WTC11 (cell line): ENCODE measurements around the gene RNASE11. TPM values are rescaled to one million over a fixed set of nuclear protein-coding genes. Genes with fewer than 3 reads are reported as not detected.
A peak's percentile ranks its signal among the peaks of the same experiment; 100 is the strongest.

Experiments used
- ATAC-seq: fragments of 200-7000 bp; cut with Tn5 transposase; 2 replicates; pipeline ENCODE4 v1.10.0; 2021; ENCODE audit warnings: mild to moderate bottlenecking, moderate library complexity
- CTCF ChIA-PET: fragments of 300-600 bp; sonication (Branson Sonifier 250); formaldehyde crosslinking; loops from one replicate; lab custom pipeline; 2021; ENCODE audit warnings: antibody characterized with exemption; lab: Charles Lee
- POLR2A ChIA-PET: fragments of 350-600 bp; sonication (Branson Sonifier 250); formaldehyde crosslinking; loops from one replicate; lab custom pipeline; 2021; ENCODE audit warnings: antibody characterized with exemption; lab: Charles Lee
- DNase-seq: peaks from one replicate; pipeline ENCODE4 v3.0.0; 2021; ENCODE audit warnings: low spot score
- H3K27ac Mint-ChIP-seq: 2 replicates; pipeline ENCODE4 v1.8.0; 2021; ENCODE audit warnings: mixed read lengths
- H3K27me3 Mint-ChIP-seq: 2 replicates; pipeline ENCODE4 v1.8.0; 2021; ENCODE audit warnings: low read depth, mild to moderate bottlenecking, moderate library complexity, mixed read lengths
- H3K36me3 Mint-ChIP-seq: 2 replicates; pipeline ENCODE4 v1.8.0; 2021; ENCODE audit warnings: mixed read lengths
- H3K4me1 Mint-ChIP-seq: 2 replicates; pipeline ENCODE4 v1.8.0; 2022; ENCODE audit warnings: mixed read lengths
- H3K4me3 Mint-ChIP-seq: 2 replicates; pipeline ENCODE4 v1.8.0; 2021; ENCODE audit warnings: mild to moderate bottlenecking, moderate library complexity, mixed read lengths
- H3K9me3 Mint-ChIP-seq: 2 replicates; pipeline ENCODE4 v1.8.0; 2021; ENCODE audit warnings: mixed read lengths
- FOXP1 ChIP-seq: sonication (generic); formaldehyde crosslinking; IDR thresholded peaks from 2 replicates; pipeline ENCODE4 v1.8.0; 2022; ENCODE audit warnings: missing genetic modification reagents, mild to moderate bottlenecking, moderate library complexity, borderline replicate concordance
- JAZF1 ChIP-seq: fragments of 250-450 bp; sonication (Bioruptor Pico); IDR thresholded peaks from 2 replicates; pipeline ENCODE4 v1.9.0; 2021; ENCODE audit warnings: moderate library complexity, mild to moderate bottlenecking, inconsistent platforms
- MXD4 ChIP-seq: fragments of 250-450 bp; sonication (Bioruptor Pico); IDR thresholded peaks from 2 replicates; pipeline ENCODE4 v1.8.0; 2021; ENCODE audit warnings: mild to moderate bottlenecking, moderate library complexity, borderline replicate concordance
- NFATC4 ChIP-seq: fragments of 250-450 bp; sonication (Bioruptor Pico); IDR thresholded peaks from 2 replicates; pipeline ENCODE4 v1.9.0; 2021; ENCODE audit warnings: mild to moderate bottlenecking
- OVOL2 ChIP-seq: fragments of 250-450 bp; sonication (Bioruptor Pico); IDR thresholded peaks from 2 replicates; pipeline ENCODE4 v1.9.0; 2021; ENCODE audit warnings: mild to moderate bottlenecking, borderline replicate concordance
- SOX15 ChIP-seq: fragments of 250-450 bp; sonication (Bioruptor Pico); IDR thresholded peaks from 2 replicates; pipeline ENCODE4 v1.9.0; 2021; ENCODE audit warnings: mild to moderate bottlenecking
- TCF7 ChIP-seq: sonication (generic); formaldehyde crosslinking; IDR thresholded peaks from 2 replicates; pipeline ENCODE4 v1.8.0; 2022; ENCODE audit warnings: mild to moderate bottlenecking, low read depth, missing genetic modification reagents, moderate library complexity
- TP53 ChIP-seq: sonication (generic); formaldehyde crosslinking; IDR thresholded peaks from 2 replicates; pipeline ENCODE4 v1.8.1; 2023; ENCODE audit warnings: mild to moderate bottlenecking, missing genetic modification reagents
- ZNF232 ChIP-seq: sonication (generic); formaldehyde crosslinking; IDR thresholded peaks from 2 replicates; pipeline ENCODE4 v1.8.0; 2022; ENCODE audit warnings: mild to moderate bottlenecking, missing genetic modification reagents
- ZNF263 ChIP-seq: sonication (generic); formaldehyde crosslinking; IDR thresholded peaks from 2 replicates; pipeline ENCODE4 v1.8.1; 2022; ENCODE audit warnings: low read depth, mild to moderate bottlenecking, moderate library complexity, missing genetic modification reagents
- ZNF317 ChIP-seq: sonication (generic); formaldehyde crosslinking; IDR thresholded peaks from 2 replicates; pipeline ENCODE4 v1.8.1; 2023; ENCODE audit warnings: low read depth, mild to moderate bottlenecking, moderate library complexity, missing genetic modification reagents, borderline replicate concordance
- ZNF396 ChIP-seq: fragments of 250-450 bp; sonication (Bioruptor Pico); IDR thresholded peaks from 2 replicates; pipeline ENCODE4 v1.8.0; 2021; ENCODE audit warnings: mild to moderate bottlenecking, moderate library complexity, borderline replicate concordance
- total RNA-seq: library from RNA; stranded (reverse); gene quantifications from 3 replicates; pipeline ENCODE4 v1.2.3, GENCODE V29; 2021
- TF ChIP-seq, protein P1 (sequence below): sonication (generic); formaldehyde crosslinking; IDR thresholded peaks from 2 replicates; pipeline ENCODE4 v1.8.0; 2022; ENCODE audit warnings: mild to moderate bottlenecking, missing genetic modification reagents
- TF ChIP-seq, protein P2 (sequence below): sonication (generic); formaldehyde crosslinking; IDR thresholded peaks from 2 replicates; pipeline ENCODE4 v1.8.1; 2023; ENCODE audit warnings: mild to moderate bottlenecking, missing genetic modification reagents, moderate library complexity
- TF ChIP-seq, protein P3 (sequence below): sonication (generic); formaldehyde crosslinking; IDR thresholded peaks from 2 replicates; pipeline ENCODE4 v1.8.0; 2023; ENCODE audit warnings: missing genetic modification reagents, mild to moderate bottlenecking, borderline replicate concordance
- TF ChIP-seq, protein P4 (sequence below): sonication (generic); formaldehyde crosslinking; conservative IDR thresholded peaks from 2 replicates; pipeline ENCODE4 v1.8.1; 2023; ENCODE audit warnings: mild to moderate bottlenecking, low read depth, missing genetic modification reagents, moderate library complexity
- TF ChIP-seq, protein P5 (sequence below): sonication (generic); formaldehyde crosslinking; IDR thresholded peaks from 2 replicates; pipeline ENCODE4 v1.8.1; 2022; ENCODE audit warnings: missing genetic modification reagents, borderline replicate concordance
- TF ChIP-seq, protein P6 (sequence below): sonication (generic); formaldehyde crosslinking; IDR thresholded peaks from 2 replicates; pipeline ENCODE4 v1.8.1; 2023; ENCODE audit warnings: mild to moderate bottlenecking, missing genetic modification reagents, moderate library complexity
- TF ChIP-seq, protein P7 (sequence below): sonication (generic); formaldehyde crosslinking; IDR thresholded peaks from 2 replicates; pipeline ENCODE4 v1.8.0; 2022; ENCODE audit warnings: mild to moderate bottlenecking, missing genetic modification reagents
- TF ChIP-seq, protein P8 (sequence below): sonication (generic); formaldehyde crosslinking; IDR thresholded peaks from 2 replicates; pipeline ENCODE4 v1.8.0; 2023; ENCODE audit warnings: missing genetic modification reagents

The RNASE11 gene
- total RNA-seq, 1 experiment from 2014 or later = not detected

DNA sequence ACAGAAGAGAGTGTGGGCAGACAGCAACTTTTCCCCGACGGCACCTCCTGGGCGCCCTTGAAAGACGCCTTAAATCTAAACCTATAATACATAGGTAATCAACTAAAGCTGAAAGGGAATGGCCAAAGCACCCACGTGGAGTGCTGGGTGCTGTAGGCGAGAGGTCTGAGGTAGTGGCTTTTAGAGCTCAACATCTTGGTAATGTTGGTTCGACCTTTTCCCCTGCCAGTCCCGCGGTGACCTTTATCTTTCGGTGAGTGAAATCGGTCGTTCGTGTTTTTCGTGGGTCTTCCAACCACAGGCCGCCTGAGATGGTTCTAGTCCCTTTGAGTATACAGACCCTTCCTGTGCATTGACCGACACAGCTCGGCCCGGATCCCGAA lies 44.6 kb upstream of the RNASE11 start:
- POLR2A ChIA-PET = interaction anchor here (1.0 kb wide), 1 partner anchor 289 kb away, joined by 4 read pairs; the partner anchor contains the start of gene PARP2
- H3K36me3 Mint-ChIP-seq = no peaks in the 10 kb centered on the region
- peak; percentile 1 for ATAC-seq
- CTCF ChIA-PET = interaction anchor here (0.9 to 3.1 kb wide), 10 partner anchors 10 to 339 kb away, joined by 3 to 30 read pairs (median 4); no protein-coding TSS in a partner anchor
- H3K27ac Mint-ChIP-seq = no peak overlapping the region
- H3K27me3 Mint-ChIP-seq = peaks cover 53% of the 10 kb centered on the region
- DNase-seq = no peak
- peaks cover 18% of the 10 kb centered on the region for H3K4me1 Mint-ChIP-seq
- TF ChIP-seq TP53 (CRISPR knock-in tag) (no peak), ZNF263 (no peak), OVOL2 (CRISPR knock-in tag) (no peak), SOX15 (CRISPR knock-in tag) (no peak), JAZF1 (CRISPR knock-in tag) (no peak), MXD4 (CRISPR knock-in tag) (no peak)
- TF ChIP-seq, protein P1, sequence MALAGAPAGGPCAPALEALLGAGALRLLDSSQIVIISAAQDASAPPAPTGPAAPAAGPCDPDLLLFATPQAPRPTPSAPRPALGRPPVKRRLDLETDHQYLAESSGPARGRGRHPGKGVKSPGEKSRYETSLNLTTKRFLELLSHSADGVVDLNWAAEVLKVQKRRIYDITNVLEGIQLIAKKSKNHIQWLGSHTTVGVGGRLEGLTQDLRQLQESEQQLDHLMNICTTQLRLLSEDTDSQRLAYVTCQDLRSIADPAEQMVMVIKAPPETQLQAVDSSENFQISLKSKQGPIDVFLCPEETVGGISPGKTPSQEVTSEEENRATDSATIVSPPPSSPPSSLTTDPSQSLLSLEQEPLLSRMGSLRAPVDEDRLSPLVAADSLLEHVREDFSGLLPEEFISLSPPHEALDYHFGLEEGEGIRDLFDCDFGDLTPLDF = no peak
- TF ChIP-seq, protein P2, sequence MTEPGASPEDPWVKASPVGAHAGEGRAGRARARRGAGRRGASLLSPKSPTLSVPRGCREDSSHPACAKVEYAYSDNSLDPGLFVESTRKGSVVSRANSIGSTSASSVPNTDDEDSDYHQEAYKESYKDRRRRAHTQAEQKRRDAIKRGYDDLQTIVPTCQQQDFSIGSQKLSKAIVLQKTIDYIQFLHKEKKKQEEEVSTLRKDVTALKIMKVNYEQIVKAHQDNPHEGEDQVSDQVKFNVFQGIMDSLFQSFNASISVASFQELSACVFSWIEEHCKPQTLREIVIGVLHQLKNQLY (CRISPR knock-in tag) = no peak
- H3K4me3 Mint-ChIP-seq = peak overlapping the region; percentile 93
- H3K9me3 Mint-ChIP-seq = 0 out of 2 replicates have a peak, but pooled peaks cover 4% of the 10 kb centered on the region

DNA sequence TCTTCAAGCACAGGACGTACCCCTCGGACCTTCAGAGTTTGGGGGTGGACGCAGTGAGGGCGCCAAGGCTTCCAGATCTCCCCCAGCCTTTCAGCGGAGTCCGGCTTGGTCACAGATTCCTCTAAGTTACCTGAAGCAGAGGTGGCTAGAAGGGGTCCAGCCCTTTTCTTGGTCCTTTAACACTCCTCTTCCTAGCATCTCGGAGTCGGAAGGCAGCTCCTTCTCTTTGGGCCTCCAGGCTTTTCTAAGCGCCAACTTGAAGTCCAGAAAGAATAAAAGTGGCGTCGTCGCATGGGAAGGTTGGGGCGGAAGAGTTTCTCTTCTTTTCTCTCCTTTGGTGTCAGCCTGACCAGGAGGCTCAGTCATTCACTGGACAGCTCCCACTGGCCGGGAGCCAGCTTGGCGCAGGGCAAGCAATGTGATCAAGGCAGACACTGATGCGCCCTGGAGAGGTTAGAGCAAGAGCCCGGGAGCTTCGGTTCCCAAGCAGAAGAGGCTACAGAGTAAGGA lies 44.1 kb upstream of the RNASE11 start:
- H3K4me3 Mint-ChIP-seq = peak overlapping the region; percentile 93
- 0 out of 2 replicates have a peak, but pooled peaks cover 4% of the 10 kb centered on the region for H3K9me3 Mint-ChIP-seq
- ChIA-PET POLR2A (interaction anchor here (1.0 kb wide), 1 partner anchor 289 kb away, joined by 4 read pairs; the partner anchor contains the start of gene PARP2), CTCF (interaction anchor here (0.9 to 3.1 kb wide), 11 partner anchors 9 to 339 kb away, joined by 3 to 30 read pairs (median 5); no protein-coding TSS in a partner anchor)
- H3K27me3 Mint-ChIP-seq = peaks cover 58% of the 10 kb centered on the region
- peaks cover 23% of the 10 kb centered on the region for H3K4me1 Mint-ChIP-seq
- DNase-seq = peak; percentile 64
- no peak overlapping the region for H3K27ac Mint-ChIP-seq
- peak; percentile 23 for ATAC-seq
- H3K36me3 Mint-ChIP-seq = no peaks in the 10 kb centered on the region
- TF ChIP-seq ZNF396 (CRISPR knock-in tag) = no peak
- TF ChIP-seq, protein P3, sequence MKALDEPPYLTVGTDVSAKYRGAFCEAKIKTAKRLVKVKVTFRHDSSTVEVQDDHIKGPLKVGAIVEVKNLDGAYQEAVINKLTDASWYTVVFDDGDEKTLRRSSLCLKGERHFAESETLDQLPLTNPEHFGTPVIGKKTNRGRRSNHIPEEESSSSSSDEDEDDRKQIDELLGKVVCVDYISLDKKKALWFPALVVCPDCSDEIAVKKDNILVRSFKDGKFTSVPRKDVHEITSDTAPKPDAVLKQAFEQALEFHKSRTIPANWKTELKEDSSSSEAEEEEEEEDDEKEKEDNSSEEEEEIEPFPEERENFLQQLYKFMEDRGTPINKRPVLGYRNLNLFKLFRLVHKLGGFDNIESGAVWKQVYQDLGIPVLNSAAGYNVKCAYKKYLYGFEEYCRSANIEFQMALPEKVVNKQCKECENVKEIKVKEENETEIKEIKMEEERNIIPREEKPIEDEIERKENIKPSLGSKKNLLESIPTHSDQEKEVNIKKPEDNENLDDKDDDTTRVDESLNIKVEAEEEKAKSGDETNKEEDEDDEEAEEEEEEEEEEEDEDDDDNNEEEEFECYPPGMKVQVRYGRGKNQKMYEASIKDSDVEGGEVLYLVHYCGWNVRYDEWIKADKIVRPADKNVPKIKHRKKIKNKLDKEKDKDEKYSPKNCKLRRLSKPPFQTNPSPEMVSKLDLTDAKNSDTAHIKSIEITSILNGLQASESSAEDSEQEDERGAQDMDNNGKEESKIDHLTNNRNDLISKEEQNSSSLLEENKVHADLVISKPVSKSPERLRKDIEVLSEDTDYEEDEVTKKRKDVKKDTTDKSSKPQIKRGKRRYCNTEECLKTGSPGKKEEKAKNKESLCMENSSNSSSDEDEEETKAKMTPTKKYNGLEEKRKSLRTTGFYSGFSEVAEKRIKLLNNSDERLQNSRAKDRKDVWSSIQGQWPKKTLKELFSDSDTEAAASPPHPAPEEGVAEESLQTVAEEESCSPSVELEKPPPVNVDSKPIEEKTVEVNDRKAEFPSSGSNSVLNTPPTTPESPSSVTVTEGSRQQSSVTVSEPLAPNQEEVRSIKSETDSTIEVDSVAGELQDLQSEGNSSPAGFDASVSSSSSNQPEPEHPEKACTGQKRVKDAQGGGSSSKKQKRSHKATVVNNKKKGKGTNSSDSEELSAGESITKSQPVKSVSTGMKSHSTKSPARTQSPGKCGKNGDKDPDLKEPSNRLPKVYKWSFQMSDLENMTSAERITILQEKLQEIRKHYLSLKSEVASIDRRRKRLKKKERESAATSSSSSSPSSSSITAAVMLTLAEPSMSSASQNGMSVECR (CRISPR knock-in tag) = 0 out of 2 replicates have a peak, but pooled peaks have one; percentile 21
- TF ChIP-seq, protein P4, sequence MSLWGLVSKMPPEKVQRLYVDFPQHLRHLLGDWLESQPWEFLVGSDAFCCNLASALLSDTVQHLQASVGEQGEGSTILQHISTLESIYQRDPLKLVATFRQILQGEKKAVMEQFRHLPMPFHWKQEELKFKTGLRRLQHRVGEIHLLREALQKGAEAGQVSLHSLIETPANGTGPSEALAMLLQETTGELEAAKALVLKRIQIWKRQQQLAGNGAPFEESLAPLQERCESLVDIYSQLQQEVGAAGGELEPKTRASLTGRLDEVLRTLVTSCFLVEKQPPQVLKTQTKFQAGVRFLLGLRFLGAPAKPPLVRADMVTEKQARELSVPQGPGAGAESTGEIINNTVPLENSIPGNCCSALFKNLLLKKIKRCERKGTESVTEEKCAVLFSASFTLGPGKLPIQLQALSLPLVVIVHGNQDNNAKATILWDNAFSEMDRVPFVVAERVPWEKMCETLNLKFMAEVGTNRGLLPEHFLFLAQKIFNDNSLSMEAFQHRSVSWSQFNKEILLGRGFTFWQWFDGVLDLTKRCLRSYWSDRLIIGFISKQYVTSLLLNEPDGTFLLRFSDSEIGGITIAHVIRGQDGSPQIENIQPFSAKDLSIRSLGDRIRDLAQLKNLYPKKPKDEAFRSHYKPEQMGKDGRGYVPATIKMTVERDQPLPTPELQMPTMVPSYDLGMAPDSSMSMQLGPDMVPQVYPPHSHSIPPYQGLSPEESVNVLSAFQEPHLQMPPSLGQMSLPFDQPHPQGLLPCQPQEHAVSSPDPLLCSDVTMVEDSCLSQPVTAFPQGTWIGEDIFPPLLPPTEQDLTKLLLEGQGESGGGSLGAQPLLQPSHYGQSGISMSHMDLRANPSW (CRISPR knock-in tag) = no peak
- TF ChIP-seq, protein P5, sequence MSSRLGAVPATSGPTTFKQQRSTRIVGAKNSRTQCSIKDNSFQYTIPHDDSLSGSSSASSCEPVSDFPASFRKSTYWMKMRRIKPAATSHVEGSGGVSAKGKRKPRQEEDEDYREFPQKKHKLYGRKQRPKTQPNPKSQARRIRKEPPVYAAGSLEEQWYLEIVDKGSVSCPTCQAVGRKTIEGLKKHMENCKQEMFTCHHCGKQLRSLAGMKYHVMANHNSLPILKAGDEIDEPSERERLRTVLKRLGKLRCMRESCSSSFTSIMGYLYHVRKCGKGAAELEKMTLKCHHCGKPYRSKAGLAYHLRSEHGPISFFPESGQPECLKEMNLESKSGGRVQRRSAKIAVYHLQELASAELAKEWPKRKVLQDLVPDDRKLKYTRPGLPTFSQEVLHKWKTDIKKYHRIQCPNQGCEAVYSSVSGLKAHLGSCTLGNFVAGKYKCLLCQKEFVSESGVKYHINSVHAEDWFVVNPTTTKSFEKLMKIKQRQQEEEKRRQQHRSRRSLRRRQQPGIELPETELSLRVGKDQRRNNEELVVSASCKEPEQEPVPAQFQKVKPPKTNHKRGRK = no peak
- TF ChIP-seq ZNF232 (CRISPR knock-in tag) = no peak
- no peak for TF ChIP-seq TCF7 (CRISPR knock-in tag)
- TF ChIP-seq FOXP1 (CRISPR knock-in tag) = no peak
- TF ChIP-seq, protein P6, sequence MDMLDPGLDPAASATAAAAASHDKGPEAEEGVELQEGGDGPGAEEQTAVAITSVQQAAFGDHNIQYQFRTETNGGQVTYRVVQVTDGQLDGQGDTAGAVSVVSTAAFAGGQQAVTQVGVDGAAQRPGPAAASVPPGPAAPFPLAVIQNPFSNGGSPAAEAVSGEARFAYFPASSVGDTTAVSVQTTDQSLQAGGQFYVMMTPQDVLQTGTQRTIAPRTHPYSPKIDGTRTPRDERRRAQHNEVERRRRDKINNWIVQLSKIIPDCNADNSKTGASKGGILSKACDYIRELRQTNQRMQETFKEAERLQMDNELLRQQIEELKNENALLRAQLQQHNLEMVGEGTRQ (CRISPR knock-in tag) = no peak
- TF ChIP-seq, protein P7, sequence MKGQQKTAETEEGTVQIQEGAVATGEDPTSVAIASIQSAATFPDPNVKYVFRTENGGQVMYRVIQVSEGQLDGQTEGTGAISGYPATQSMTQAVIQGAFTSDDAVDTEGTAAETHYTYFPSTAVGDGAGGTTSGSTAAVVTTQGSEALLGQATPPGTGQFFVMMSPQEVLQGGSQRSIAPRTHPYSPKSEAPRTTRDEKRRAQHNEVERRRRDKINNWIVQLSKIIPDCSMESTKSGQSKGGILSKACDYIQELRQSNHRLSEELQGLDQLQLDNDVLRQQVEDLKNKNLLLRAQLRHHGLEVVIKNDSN (CRISPR knock-in tag) = no peak
- TF ChIP-seq OVOL2 (CRISPR knock-in tag) = no peak
- no peak for TF ChIP-seq ZNF317 (CRISPR knock-in tag)
- TF ChIP-seq, protein P8, sequence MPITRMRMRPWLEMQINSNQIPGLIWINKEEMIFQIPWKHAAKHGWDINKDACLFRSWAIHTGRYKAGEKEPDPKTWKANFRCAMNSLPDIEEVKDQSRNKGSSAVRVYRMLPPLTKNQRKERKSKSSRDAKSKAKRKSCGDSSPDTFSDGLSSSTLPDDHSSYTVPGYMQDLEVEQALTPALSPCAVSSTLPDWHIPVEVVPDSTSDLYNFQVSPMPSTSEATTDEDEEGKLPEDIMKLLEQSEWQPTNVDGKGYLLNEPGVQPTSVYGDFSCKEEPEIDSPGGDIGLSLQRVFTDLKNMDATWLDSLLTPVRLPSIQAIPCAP (CRISPR knock-in tag) = no peak
- TF ChIP-seq NFATC4 (CRISPR knock-in tag) = no peak
